NB4 (cell line): ENCODE results near the gene CCDC51.

Source experiments
- POLR2A ChIP-seq: IDR thresholded peaks from 2 replicates; pipeline ENCODE4 v1.6.1; 2011; ENCODE audit warnings: mild to moderate bottlenecking; ENCODE audit not compliant: insufficient read length; ENCODE audit errors: extremely low read depth
- TF ChIP-seq, protein P1 (sequence below): IDR thresholded peaks from 2 replicates; pipeline ENCODE4 v1.6.1; 2011; ENCODE audit warnings: low read depth, low read length
- TF ChIP-seq, protein P2 (sequence below): IDR thresholded peaks from one replicate; pipeline ENCODE4 v1.5.1; 2012; ENCODE audit warnings: low read depth, low read length

DNA sequence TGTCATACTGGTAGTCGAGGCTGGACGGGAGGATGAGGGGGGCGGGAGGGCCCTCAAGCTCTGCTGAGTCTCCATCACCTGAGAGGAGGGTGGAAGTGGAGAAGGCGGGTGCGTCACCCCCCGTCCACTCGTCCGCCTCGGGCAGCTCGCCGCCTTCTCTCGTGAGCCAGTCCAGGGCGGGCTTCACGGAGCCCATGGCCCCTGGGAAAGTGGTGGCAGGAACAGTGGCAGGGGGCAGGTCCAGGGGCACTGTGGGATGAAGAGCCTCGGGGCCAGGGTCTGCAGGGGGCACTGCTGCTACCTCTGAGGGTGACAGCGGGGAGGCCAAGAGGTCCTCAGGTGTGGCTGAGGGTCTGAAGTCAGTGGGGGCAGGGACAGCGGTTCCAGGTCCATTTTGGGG is 20.3 kb downstream of the CCDC51 start:
- TF ChIP-seq, protein P1, sequence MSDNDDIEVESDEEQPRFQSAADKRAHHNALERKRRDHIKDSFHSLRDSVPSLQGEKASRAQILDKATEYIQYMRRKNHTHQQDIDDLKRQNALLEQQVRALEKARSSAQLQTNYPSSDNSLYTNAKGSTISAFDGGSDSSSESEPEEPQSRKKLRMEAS = no peak
- TF ChIP-seq, protein P2, sequence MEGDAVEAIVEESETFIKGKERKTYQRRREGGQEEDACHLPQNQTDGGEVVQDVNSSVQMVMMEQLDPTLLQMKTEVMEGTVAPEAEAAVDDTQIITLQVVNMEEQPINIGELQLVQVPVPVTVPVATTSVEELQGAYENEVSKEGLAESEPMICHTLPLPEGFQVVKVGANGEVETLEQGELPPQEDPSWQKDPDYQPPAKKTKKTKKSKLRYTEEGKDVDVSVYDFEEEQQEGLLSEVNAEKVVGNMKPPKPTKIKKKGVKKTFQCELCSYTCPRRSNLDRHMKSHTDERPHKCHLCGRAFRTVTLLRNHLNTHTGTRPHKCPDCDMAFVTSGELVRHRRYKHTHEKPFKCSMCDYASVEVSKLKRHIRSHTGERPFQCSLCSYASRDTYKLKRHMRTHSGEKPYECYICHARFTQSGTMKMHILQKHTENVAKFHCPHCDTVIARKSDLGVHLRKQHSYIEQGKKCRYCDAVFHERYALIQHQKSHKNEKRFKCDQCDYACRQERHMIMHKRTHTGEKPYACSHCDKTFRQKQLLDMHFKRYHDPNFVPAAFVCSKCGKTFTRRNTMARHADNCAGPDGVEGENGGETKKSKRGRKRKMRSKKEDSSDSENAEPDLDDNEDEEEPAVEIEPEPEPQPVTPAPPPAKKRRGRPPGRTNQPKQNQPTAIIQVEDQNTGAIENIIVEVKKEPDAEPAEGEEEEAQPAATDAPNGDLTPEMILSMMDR = no peak
- no peak for TF ChIP-seq POLR2A
